ENCODE measurements around the gene MT1F. TPM values are rescaled to one million over a fixed set of nuclear protein-coding genes. Genes with fewer than 3 reads are reported as not detected.

Gene MT1F
- total RNA-seq, 1 experiment from 2014 or later: 7.3 TPM

DNA sequence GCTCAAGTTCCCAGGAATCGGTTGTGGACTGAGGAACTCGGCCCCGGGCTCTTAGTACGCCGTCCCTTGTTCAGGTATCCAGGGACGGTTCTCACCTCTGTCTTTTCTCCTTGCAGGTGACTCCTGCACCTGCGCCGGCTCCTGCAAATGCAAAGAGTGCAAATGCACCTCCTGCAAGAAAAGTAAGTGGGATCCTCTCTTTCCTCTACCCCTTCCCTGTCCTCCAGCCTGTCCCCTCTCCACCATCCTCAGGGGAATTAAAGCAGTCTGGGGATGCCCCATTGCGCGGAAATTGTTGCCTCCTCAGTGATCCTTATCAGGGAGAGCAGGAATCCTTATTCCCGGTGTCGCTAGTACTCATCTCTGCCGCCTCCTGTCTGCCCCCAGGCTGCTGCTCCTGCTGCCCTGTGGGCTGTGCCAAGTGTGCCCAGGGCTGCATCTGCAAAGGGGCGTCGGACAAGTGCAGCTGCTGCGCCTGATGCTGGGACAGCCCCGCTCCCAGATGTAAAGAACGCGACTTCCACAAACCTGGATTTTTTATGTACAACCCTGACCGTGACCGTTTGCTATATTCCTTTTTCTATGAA, 48.8 kb upstream of the MT1F start:
- CTCF ChIA-PET: interaction anchor here (0.9 to 1.7 kb wide), 6 partner anchors 8 to 253 kb away, joined by 3 to 8 read pairs (median 4); no protein-coding TSS in a partner anchor
- intact Hi-C loops (cut with micrococcal nuclease): loop anchor here (1.0 to 2.0 kb wide), 2 partner anchors 16 to 74 kb away; partner anchors contain the start of genes MT1E and MT1X
- no peaks in the 10 kb centered on the region for H3K27me3 ChIP-seq (ENCODE audit: insufficient read depth, low read length)
- peak overlapping the region; percentile 91 for H3K9ac ChIP-seq (ENCODE audit: low read length)
- RAD21 ChIA-PET (ENCODE audit: low non-redundant PET in 1 of 2, low total read pairs in 2 of 2, uncharacterized antibody in 2 of 2, unreplicated experiment in 2 of 2): interaction anchor here (0.6 to 1.0 kb wide), 2 partner anchors 8 to 17 kb away, joined by 5 to 7 read pairs; partner anchors contain the start of gene MT1E (in 1 of the 2)
- H4K20me1 ChIP-seq (ENCODE audit: insufficient read depth): no peaks in the 10 kb centered on the region
- H3K4me1 ChIP-seq (ENCODE audit: control insufficient read depth in 1 of 2, insufficient read depth in 2 of 2, low read length in 2 of 2): peaks cover 68 to 87% of the 10 kb centered on the region in 2 experiments
- peaks cover 14% of the 10 kb centered on the region for H3K79me2 ChIP-seq (ENCODE audit: insufficient read depth, low read length)
- no peaks in the 10 kb centered on the region for H3K9me3 ChIP-seq (ENCODE audit: control insufficient read depth in 1 of 2, insufficient read depth in 1 of 2, low read depth in 1 of 2, low read length in 2 of 2)
- TSS peak; percentile 97 for BruUV-seq (replicated peaks)
- H3K27ac ChIP-seq (ENCODE audit: low read depth, low read length): peak overlapping the region; percentile 96
- peak overlapping the region; percentile 63 to 85 for H3K4me3 ChIP-seq (replicated peaks in 1 of 2; ENCODE audit: low read depth in 1 of 2, low read length in 2 of 2)
- POLR2A ChIA-PET: interaction anchor here (0.8 to 16.1 kb wide), 10 partner anchors 9 to 133 kb away, joined by 3 to 344 read pairs (median 3); partner anchors contain the start of genes MT1E and MT1F
- H3K4me2 ChIP-seq (ENCODE audit: low read length): peak overlapping the region; percentile 95
- no peaks in the 10 kb centered on the region for H3K9me2 ChIP-seq (ENCODE audit: insufficient read depth)
- no peak for TF ChIP-seq POLR2A (IDR thresholded peaks at IDR 0.05; ENCODE audit: borderline replicate concordance, extremely low read depth, insufficient read depth, insufficient read length)
- ATAC-seq: no peak
- H3K36me3 ChIP-seq (ENCODE audit: control insufficient read depth in 1 of 2, insufficient read depth in 2 of 2, low read length in 2 of 2): no peaks in the 10 kb centered on the region
- no peak for DNase-seq (ENCODE audit: low read depth, low spot score)
- no peak overlapping the region for H2AFZ ChIP-seq (ENCODE audit: low read depth, low read length, poor library complexity, severe bottlenecking)

DNA sequence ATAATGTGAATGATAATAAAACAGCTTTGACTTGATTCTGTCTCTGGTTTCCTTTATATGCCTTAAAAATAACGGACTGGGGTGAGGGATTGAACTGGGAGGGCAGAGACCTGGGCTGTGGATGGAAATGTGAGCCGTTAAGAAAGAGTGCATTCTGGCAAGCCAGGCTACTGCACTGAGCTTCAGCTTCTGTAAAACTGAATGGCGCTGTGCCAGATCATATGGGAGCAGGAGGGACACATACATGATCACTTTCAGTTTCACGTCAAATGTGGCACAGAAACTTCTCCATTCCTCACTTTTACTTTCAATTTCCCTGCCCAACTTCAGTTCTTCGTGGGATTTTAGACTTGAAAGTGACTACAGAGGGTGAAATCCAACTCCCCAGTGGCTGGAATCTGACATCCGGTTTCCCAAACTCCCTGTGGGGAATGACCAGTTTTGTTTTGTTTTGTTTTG, 48.3 kb upstream of the MT1F start:
- H3K36me3 ChIP-seq (ENCODE audit: control insufficient read depth in 1 of 2, insufficient read depth in 2 of 2, low read length in 2 of 2): no peaks in the 10 kb centered on the region
- no peaks in the 10 kb centered on the region for H3K9me3 ChIP-seq (ENCODE audit: control insufficient read depth in 1 of 2, insufficient read depth in 1 of 2, low read depth in 1 of 2, low read length in 2 of 2)
- no peaks in the 10 kb centered on the region for H3K27me3 ChIP-seq (ENCODE audit: insufficient read depth, low read length)
- no peak overlapping the region for H2AFZ ChIP-seq (ENCODE audit: low read depth, low read length, poor library complexity, severe bottlenecking)
- H3K4me1 ChIP-seq (ENCODE audit: control insufficient read depth in 1 of 2, insufficient read depth in 2 of 2, low read length in 2 of 2): peaks cover 73 to 89% of the 10 kb centered on the region in 2 experiments
- DNase-seq (ENCODE audit: low read depth, low spot score) (peak; percentile 41), ATAC-seq (no peak)
- TF ChIP-seq, protein P1, sequence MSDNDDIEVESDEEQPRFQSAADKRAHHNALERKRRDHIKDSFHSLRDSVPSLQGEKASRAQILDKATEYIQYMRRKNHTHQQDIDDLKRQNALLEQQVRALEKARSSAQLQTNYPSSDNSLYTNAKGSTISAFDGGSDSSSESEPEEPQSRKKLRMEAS (IDR thresholded peaks at IDR 0.05): no peak
- TF ChIP-seq TCF7L2 (IDR thresholded peaks at IDR 0.05; ENCODE audit: borderline replicate concordance, extremely low read depth, insufficient read depth, insufficient read length): peak; percentile 8
- peak; percentile 26 for TF ChIP-seq POLR2A (IDR thresholded peaks at IDR 0.05; ENCODE audit: borderline replicate concordance, extremely low read depth, insufficient read depth, insufficient read length)
- TF ChIP-seq POLR2AphosphoS5 (IDR thresholded peaks at IDR 0.05; ENCODE audit: low read depth, low read length): peak; percentile 83; the same call in 1 of the 2 replicates
- ChIA-PET RAD21 (ENCODE audit: low non-redundant PET in 1 of 2, low total read pairs in 2 of 2, uncharacterized antibody in 2 of 2, unreplicated experiment in 2 of 2) (interaction anchor here in 1 of 2 experiments (2.0 kb wide), 1 partner anchor 16 kb away, joined by 4 read pairs; the partner anchor contains the start of gene MT1E), CTCF (interaction anchor here (1.0 to 1.7 kb wide), 3 partner anchors 9 to 93 kb away, joined by 3 to 6 read pairs (median 3); no protein-coding TSS in a partner anchor), POLR2A (interaction anchor here (0.7 to 16.1 kb wide), 6 partner anchors 15 to 106 kb away, joined by 3 to 344 read pairs (median 3); partner anchors contain the start of gene MT1E)
- intact Hi-C loops (cut with micrococcal nuclease): loop anchor here (2.0 kb wide), 1 partner anchor 73 kb away; the partner anchor contains the start of gene MT1X
- TSS peak; percentile 57 for BruUV-seq (replicated peaks)
- H3K4me3 ChIP-seq (replicated peaks in 1 of 2; ENCODE audit: low read depth in 1 of 2, low read length in 2 of 2): peak overlapping the region; percentile 63 to 85
- no peaks in the 10 kb centered on the region for H4K20me1 ChIP-seq (ENCODE audit: insufficient read depth)
- H3K4me2 ChIP-seq (ENCODE audit: low read length): peak overlapping the region; percentile 95
- peaks cover 14% of the 10 kb centered on the region for H3K79me2 ChIP-seq (ENCODE audit: insufficient read depth, low read length)
- no peaks in the 10 kb centered on the region for H3K9me2 ChIP-seq (ENCODE audit: insufficient read depth)
- H3K9ac ChIP-seq (ENCODE audit: low read length): peak overlapping the region; percentile 91
- H3K27ac ChIP-seq (ENCODE audit: low read depth, low read length): peak overlapping the region; percentile 96

Data from HCT116 (cell line).